GM21447 (cell line): ENCODE results near the gene JAM3.
A peak's percentile ranks its signal among the peaks of the same experiment; 100 is the strongest.

Source experiments
- ATAC-seq: cut with Tn5 transposase; IDR thresholded peaks from one replicate; pipeline ENCODE4 v1.9.1; 2021; ENCODE audit not compliant: unreplicated experiment

The JAM3 gene

DNA sequence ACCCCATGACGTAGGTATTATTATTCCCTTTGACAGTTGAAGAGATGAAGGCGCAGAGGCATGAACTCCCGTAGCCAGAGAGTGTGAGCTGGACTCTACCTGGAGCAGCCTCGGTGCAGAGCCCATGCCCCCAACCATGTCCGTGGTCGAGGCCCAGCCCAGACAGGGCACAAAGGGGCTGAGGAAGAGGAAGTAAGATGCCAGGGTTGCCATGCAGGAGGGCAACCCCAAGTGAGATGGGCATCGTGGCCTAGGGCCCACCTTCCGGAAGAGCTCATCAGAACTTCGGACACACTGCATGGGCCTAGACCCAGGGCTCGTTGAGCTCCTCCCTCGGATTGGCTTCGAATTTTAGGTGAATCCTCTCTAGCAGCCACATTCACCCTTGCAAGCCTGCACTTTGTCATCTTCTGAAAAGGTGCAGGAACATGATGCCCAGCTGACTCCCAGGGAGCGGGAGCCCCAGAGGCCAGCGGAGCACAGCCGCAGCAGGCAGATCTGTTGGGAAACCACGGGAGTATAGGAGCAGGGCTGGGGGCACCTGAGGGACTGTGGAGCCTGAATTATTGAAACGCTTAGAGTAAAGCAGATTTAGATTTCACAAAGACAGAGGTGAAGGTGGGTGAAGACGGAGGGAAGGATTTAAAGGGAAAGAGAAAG lies 29.0 kb upstream of the JAM3 start:
- ATAC-seq: no peak

- ATAC-seq: no peak
These were observed 28.2 kb upstream of the JAM3 start for GRCh38 chr11:134040386-134041302.

DNA sequence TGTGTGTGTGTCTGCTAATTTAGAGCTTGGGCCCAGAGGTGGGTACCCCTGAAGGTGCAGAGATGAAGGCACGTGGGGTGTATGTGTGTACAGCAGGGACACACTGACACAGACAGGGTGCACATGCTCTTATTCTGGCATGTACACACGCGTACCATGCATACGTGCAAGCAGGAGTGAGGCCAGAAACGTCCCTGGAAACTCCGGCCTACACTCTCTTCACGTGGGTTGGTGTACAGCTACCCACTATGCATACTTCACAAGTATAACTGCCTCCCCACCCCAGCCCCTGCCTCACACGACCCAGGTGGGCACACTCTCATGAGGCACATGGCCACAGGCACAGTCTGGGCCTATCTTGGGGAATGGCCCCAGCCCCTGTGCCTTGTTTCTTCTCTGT lies 27.5 kb upstream of the JAM3 start:
- ATAC-seq: no peak

GRCh38 chr11:134041791-134042696 lies 26.8 kb upstream of the JAM3 start:
- ATAC-seq: no peak

- ATAC-seq: no peak
These were observed 25.0 kb upstream of the JAM3 start for GRCh38 chr11:134043821-134044420.

GRCh38 chr11:134044514-134045284 lies 24.2 kb upstream of the JAM3 start:
- no peak for ATAC-seq

DNA sequence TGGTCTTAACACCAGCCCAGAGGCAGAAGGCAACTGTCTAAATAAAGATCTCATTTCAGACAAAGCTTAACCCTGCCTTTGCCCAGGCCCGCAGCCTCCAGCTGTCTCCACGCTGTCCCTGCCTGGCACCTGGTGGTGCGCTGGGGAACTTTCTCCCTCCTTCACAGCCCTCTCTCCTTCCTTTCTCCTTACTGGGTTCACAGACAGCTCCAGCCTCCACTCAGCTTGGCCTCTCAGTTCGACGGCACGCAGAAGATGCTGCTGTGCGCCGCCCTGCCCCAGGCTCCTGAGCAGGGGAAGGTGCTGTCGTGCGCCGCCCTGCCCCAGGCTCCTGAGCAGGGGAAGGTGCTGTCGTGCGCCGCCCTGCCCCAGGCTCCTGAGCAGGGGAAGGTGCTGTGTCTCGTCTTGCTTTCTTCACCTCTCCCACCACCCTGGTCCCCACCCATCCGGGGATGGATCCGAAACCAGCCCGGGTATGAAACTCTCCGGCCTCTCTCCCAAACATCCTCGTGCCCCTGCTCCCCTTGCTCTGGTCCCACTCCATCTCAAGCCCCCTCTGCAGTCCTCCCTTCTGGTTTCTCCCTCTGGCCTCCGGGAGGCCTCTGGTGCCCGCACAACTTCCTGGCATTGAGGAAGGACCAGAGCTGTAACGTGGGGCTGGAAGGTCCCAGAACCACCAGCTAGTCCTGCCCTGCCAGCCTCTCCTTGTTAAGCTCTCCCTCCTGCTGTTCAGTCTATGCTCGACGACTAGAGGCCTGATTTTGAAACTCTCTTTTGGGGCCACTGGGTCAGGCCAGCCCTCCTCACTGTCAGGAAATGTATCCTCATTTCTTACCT lies 22.9 kb upstream of the JAM3 start:
- ATAC-seq: no peak

DNA sequence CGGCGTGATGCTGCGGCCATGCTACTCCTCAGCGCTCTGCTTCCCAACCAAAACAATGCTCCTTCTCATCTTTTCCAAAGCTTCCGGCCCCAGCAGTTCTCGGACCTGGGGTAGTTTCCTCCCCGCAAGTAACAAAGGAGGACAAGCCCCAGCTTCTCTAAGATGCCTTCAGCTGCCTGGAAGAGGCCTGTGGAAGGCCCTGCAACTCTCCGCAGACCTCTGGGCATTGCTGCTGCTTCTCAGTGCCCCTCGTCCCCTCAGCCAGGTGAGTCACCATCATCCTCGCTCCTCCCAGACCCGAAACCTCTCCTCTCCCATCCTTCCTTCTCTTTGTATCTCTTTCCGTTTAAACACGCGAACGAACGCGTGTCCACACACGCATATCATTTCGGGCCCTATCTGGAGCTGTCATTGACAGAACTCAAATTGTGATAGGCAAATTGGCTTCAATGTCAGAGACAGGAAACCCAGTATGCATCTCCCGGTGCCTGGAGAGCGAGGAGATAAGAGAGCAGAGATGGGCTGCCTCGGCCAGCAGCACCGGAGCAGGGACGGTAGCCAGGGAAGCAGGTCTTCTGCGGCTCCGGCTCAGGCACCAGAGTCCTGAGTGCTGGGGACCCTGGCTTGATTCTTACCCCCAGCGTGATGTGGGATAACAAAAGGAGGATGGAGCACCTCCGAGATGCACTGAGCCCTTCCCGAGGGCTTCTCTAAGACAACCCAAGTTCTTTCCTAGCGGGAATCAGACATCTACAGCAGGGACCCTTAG lies 22.0 kb upstream of the JAM3 start:
- no peak for ATAC-seq

DNA sequence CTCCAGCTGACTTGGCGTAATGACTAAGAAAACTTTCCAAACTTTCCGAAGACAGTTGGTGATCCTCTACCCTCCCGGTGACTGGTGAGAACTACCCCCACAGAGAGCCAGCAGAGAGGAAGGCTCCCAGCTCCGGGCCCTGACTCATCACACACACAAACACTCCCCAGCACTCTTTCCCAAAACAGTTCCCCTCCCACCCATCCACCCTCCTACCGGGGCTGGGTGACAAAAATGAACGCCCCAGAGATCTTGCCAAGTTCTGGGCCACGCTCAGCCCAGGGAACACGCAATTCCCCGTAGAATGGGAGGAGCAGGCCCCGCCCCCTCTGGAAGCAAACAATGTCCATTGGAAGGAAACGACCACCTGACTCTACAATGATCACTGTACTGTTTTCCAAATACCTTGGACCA lies 21.3 kb upstream of the JAM3 start:
- ATAC-seq: no peak

GRCh38 chr11:134048028-134048427 lies 20.8 kb upstream of the JAM3 start:
- ATAC-seq: no peak

DNA sequence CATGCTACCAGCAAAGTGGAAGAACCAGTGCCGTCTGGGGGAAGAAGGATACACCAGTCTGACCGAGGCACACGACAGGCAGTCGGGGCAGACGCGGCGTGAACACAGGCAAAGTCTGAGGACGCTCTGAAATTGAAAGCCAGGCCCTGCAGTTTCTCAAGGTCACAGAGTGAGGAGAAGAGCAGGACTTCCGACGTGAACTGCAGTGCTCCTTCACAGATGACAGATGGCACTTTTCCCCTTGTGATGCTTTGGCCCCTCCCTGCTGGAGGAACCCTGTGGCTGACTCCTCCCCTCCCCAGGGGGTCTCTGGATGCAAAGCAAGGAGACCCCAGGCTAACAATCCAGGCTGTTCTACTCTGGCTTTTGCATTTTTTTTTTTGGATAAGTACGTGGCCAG lies 19.6 kb upstream of the JAM3 start:
- ATAC-seq: no peak

DNA sequence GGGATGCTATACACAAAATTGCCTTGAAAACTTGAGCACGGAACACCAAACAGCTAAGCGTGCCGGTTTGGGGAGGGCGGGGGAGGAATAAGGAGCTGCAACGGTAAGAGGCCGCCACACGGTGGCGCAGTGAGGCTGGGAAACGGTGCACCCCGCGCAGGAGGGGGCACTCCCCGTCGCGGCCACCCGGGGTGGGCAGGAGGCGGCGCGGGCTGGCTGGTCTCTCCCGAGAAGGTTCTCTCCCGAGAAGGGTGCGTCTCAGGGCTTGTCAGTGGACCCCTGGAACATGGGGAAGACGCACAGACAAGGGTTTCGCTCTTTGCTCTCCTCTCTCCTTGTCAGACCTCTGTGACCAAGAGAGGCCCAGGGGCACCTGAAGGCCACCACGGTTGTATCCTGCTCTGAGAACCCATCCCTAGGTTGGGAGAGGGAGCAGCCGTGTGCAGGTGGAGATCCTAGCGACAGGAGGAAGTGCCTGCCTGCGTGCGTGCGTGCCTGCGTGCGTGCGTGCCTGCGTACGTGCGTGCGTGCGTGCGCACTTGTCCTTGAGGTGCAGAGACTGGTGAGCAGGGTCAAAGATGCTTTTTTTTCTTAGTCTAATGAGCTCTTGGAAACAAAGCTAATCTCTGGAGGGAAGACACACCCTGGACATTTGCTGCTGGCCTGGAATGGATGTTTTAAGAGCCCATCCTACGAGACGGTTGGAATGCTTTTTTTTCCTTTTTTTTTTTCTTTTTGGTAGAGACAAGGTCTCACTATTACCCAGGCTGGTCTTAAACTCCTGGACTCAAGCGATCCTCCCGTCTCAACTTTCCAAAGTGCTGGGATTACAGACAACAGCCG lies 18.1 kb upstream of the JAM3 start:
- ATAC-seq: peak; percentile 81

- ATAC-seq: no peak
These were observed 16.4 kb upstream of the JAM3 start for GRCh38 chr11:134052395-134052987.

GRCh38 chr11:134052988-134053945 lies 15.6 kb upstream of the JAM3 start:
- ATAC-seq: no peak

- ATAC-seq: no peak
These were observed 13.8 kb upstream of the JAM3 start for GRCh38 chr11:134055029-134055428.

DNA sequence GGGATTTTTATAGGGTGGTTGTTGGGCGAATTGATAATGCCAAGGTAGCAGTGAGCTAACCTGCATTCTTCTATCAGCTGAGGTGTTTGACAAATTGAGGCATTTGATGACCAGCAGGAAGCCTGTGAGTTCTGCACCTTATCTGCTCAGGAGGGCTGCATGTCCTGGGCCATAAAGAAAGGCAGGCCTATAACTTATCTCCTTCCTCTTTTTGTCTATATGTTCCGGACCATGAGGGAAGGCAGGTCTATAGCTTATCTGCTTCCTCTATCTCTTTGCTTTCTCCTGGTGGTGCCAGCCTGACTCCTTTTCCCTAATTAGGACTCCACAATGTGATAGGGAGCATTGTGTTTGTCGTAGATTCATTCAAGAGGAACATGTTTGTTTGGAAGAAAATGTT lies 8.6 kb upstream of the JAM3 start:
- no peak for ATAC-seq
